HG02588 (cell line): ENCODE data around the gene GALNT11.
A peak's percentile ranks its signal among the peaks of the same experiment; 100 is the strongest.
"Not testable (repeated sequence)": the region's sequence is repeated elsewhere in the genome, so short reads cannot be mapped to it uniquely, and the experiment has no call there.

Experiments
- ATAC-seq: cut with Tn5 transposase; IDR thresholded peaks from one replicate; pipeline ENCODE4 v1.9.1; 2021; ENCODE audit warnings: mild to moderate bottlenecking, moderate library complexity; ENCODE audit not compliant: unreplicated experiment

Gene GALNT11

DNA sequence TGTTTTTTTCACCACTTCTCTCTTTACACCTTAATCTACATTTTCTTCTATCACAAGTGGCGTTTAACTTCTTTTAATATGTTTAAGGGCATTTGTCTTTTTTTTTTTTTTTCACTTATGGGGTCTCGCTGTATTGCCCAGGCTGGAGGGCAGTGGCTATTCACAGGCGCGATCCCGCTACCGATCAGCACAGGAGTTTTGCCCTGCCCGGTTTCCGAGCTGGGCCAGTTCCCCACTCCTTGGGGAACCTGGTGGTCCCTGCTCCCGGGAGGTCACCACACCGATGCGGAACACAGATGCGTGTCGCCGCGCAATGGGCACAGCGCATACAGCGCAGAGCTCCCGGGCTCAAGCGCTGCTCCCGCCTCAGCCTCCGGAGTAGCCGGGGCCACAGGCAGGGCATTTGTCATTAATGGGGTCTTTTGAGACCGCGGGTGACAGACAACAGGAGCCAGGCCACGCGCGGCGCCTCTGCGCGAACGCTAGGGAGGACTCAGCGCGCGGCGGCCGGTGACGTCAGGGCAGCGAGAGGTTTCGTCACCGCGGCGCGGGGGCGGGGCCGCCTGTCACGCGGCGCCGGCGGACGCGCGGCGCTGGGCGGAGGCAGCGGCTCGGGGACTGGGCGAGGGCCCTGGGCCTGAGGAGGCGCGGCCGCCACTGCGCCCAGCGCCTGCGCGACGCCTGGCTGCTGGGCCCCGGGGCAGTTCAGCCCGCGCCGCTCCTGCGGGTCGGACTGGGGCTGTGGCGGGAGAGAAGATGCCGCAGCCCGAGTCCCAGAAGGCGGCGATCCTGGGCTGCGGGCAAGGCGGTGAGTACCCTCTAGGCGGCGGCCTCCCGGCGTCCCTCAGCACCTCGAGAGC lies at the start of gene GALNT11:
Gene GALNT11 (plus strand): TSS at position 598 of the 860 bp plus-strand sequence. CDS start 68,554 bp downstream, outside the sequence.
- ATAC-seq: peak; percentile 95

DNA sequence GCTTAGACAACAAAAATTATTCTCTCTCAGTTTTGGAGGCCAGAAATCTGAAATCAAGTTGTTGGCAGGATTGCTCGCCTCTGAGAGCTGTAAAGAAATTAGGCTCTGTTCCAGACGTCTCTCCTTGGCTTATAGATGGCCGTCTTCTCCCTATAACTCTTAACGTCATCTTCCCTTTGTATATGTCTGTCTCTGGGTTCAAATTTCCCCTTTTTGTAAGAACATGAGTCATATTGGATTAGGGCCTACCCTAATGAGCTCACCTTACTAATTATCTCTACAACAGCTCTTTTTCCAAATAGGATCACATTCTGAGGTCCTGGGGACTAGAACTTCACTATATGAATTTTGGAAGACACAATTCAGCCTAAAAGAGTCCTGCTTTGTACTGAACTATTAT lies 46.9 kb upstream of the GALNT11 start:
- no peak for ATAC-seq

DNA sequence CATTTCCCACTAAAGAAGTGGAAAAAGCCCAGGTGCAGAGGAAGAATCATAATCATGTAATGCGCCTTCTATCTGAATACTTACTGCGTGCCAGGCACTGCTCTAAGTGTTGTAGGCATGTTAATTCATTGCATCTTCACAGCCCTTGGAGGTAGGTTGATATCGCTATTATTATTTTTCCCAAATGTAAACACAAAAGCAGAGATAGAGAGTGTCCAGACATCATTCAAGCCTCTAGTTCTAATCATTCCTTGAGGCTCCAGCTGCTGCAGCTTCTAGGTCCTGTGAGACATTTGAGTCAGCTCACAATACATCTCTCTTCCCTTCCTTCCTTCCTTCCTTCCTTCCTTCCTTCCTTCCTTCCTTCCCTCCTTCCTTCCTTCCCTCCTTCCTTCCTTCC lies 44.3 kb upstream of the GALNT11 start:
- no peak for ATAC-seq

DNA sequence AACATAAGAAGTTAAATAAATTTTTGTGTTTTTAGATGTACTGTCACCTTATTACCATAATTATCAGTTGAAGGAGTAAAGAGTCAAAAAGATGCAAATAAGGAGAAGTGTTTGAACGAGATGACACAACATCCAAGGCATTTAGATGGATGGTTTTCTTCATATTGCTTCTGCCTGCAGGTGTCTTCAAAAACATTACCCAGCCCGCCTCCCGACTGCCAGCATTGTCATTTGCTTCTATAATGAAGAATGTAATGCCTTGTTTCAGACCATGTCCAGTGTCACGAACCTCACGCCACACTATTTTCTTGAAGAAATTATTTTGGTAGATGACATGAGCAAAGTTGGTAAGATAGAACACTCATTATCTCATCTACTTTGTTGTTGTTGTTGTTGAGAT lies 42.7 kb upstream of the GALNT11 start:
- no peak for ATAC-seq

DNA sequence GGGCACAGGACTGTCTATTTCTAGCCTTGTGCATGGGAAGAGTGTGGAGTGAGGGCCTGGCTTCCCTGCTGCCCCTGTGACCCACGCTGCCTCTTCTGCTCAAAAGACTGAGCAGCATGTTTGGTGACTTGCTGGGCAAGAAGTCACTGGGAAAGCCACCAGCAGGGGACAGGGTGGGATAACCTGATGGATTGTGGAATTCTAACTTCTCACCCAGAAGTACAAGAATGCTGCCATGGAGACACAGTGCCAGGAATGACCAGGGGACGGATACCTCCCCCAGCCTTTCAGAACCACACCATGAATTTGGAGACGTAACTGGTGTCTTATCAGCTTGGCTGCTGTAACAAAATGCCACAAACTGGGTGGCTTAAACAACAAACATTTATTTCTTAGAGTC lies 40.9 kb upstream of the GALNT11 start:
- ATAC-seq: no peak

DNA sequence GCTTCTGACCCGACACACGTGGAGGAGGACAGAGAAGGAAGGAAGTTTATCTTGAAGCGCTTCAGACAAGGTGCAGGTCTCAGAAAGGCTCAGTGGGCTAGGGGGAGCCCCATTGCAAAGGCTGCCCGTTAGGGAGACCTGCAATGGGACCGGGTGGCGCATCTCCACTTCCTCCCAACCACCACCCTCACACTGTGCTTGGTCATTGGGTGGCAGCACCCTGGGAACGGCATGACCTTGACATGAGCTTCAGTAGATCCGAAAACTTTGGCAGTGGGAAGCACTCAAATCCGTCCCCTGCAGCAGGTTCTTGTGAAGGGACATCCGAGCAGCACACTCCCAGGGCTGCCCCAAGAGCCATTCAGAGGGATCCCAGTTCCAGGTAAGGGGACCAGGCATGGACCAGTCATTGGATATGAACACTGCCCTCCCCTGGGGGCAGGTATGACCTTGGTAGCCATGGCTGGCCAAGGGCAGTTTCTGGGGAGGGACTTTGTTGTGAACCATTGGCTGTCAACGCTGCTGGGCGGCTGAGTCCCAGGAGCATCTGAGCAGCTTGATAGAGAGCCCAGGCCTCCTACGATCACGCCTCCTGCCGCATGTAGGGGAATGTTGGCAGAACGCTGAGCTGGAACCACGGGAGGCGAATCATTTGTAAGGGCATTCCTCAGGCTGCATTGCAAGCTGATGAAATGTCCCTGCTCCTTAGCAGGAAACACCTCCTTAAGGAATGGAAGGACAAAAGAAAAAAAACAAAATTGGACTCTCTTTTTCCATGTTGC lies 37.5 kb upstream of the GALNT11 start:
- no peak for ATAC-seq

DNA sequence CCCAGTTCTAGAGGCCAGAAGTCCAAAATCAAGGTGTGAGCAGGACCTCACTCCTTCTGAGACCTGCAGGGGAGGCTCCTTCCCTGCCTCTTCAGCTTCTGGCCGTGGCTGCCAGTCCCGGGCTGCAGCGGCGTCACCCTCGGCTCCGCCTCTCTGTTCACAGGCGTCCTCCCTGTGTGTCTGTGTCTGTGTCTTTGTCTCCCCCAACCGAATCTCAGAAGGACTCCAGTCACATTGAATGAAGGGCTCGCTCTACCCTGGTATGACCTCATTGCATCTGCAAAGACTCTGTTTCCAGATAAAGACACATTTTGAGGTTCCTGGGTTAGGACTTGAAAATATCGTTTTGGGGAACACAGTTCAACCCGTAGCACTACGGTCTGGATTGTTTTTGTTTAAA lies 33.1 kb upstream of the GALNT11 start:
- peak; percentile 65 for ATAC-seq

DNA sequence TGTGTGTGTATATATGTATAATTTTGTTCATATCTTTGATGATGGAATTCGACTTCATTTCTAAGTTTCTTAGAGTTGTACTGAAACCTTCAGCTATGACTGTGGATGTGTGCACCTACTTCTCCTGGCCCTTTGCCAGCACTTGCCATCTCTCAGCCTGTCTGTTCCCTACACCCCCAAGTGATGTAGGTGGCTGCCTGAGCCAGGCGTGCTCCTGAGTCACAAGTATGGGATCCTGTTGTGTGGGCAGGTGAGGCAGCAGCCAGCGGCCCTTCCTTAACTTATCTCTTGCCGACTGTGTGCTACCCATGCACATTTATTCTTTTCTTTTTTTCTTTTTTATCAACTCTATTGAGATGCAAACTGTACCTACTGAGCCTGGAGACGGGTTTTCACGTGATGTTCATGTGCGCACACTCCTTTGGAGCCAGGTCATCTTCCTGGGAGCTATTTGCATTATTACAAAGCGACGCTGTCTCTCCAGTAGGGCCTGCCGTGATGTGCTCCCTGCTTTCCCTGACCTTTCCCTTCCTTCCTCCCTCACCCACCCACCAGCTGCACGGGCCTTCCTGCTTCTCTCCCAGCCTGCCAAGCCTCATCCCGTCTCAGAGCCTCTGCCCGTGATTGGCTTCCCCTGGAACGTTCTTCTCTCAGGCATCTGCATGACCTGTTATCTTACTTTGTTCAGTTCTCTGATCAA lies 31.3 kb upstream of the GALNT11 start:
- ATAC-seq: no peak

DNA sequence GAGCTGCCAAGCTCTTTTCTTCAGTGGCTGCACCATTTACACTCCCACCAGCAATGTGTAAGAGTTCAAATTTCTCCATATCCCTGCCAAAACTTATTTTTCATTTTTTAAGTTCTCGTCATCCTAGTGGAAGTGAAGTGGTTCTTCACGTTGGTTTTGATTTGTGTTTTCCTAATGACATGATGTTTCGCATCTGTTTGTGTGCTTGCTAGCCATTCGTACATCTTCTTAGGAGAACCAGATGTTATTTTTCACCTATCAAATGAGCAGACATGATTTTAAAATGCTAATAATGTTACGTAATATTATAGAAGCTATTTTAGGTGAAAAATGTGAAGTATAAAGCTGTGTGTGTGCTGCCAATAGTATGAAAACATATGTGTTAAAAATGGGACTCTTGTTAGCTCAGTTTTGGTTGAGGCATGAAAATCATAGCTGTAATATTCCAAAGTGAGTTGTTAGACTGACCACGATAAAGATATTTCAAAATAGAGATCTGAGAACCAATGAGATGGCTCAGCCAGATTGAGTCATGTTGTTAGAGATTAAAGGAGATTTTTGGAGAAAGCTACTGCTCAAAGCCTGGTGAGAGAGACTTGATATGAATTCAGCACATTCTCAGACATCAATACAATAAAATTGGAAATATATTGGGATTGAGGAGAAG lies 25.9 kb upstream of the GALNT11 start:
- no peak for ATAC-seq

DNA sequence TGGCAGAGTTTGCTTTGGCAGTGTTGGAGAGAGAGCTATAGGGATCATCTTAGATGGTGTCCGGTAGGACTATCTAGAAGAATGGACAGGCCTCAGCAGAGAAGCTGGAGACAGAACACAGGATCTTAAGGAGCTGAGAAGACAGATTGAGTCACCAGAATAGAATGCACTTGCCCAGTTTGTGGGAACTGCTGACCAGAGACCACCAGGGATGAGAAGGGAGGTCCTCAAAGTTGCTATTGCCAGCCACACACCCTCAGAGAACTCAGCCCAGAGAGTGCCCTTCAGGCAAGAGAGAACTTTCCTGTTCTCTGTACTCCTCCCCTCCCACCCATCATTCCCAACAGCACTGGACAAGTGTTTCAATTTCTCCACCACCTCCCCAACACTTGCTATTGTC lies 25.3 kb upstream of the GALNT11 start:
- ATAC-seq: no peak

DNA sequence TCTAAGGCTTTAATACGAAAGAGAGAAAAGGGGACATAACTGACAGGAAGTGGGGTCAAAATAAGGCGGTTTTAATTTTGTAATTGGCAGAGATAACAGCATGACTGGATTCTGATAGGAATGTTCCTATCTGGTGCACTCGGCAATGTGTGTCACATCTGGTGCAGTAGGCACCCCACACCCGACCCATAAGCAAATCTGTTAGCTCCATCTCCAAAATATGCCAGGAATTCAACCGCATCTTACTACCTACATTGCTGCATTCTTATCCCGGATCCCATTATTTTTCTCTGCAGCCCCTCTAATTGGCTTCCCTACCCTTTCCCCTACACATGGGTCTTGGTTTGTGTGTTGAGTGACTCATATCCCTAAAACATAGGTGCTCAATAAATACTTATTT lies 19.1 kb upstream of the GALNT11 start:
- no peak for ATAC-seq

DNA sequence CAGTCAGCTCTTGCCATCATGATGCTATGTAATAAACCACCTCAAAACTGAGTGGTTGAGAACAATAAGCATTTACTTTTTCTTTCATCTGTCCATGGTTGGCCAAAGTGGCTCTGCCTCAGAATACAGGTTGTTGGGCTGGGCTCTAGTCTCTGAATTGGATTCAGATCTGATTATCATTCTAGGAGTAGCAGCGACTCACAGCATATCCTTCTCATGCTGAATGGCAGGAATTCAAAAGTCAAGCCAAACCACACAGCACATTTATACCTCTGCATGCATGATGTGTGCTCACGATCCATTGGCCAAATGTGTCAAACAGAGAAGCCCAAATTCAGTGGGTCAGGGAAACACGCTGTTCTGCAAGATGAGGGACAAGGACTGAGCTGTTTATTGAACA lies 13.6 kb upstream of the GALNT11 start:
- no peak for ATAC-seq

DNA sequence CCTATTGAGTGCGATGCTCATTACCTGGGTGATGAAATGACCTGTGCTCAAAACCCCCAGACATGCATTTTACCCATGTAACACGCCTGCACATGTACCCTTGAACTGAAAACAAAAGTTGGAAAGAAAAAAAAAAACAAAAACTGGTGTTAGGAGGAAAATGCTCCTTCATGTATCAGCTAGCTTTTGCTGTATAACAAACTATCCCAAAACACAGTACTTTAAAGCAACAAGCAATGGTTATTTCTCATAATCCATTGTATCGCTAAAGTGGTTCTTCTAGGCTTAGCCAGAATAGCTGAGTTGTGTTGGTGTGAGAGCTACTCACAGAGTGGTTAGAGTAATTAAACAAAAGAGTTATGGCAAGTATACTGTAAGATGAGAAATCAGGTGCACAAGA lies 12.2 kb upstream of the GALNT11 start:
- ATAC-seq: no peak

DNA sequence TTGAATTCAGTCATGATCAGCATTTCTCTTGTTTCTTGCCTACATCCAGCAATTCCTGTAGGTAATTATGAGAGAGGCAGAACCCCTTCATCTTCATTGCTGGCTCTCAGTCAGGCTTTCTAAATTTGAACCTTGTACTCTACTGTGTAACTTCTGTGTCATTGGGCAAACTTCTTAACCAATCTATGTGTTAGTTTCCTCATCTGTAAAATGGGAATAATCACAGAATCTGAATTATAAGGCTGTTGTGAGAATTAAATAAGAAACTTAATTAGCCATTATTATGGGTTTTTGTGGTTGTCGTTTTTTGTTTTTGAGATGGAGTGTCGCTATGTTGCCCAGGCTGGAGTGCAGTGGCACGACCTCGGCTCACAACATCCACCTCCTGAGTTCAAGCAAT lies 11.5 kb upstream of the GALNT11 start:
- no peak for ATAC-seq

DNA sequence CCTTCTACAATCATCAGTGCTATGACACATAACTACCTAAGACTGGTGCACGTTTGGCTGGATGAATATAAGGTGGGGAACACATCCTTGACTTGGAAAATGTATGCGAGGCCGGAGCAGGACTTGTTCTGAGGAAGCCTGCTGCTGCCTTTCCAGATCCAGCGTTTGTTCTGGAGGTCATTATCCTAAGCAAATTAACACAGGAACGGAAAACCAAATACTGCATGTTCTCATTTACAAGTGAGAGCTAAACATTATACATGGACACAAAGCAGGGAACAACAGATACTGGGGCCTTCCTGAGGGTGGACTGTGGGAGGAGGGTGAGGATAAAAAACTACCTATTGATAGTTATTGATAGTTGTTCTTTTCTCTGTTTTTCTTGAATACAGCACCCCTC lies 10.8 kb upstream of the GALNT11 start:
- no peak for ATAC-seq

DNA sequence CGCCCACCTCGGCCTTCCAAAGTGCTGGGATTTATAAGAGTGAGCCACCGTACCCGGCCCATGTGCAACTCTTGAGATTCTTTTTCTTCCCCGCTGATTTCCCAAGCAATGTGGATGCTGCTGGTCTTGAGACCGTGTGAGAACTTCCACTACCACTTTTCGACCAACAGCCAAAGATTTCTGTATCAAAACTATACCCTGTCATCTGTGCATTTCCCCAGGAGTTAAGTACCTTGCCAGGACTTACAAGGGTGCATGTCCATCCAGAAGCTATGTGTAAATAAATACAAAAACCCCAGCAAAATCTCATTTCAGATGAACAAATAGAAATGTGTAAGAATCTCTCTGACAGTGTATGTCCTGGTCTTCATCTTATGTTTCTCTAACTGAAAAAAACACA lies 9.9 kb upstream of the GALNT11 start:
- no peak for ATAC-seq

DNA sequence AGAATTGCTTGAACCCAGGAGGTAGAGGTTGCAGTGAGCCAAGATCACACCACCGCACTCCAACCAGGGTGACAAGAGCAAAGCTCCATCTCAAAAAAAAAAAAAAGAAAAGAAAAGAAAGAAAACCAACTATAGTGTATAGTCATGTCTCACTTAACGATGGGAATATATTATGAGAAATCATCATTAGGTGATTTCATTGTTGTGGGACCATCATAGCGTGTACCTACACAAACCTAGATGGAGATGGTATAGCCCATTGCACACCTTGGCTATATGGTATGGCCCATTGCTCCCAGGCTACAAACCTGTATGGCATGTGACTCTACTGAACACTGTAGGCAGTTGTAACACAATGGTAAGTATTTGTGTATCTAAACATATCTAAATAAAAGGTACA lies 8.5 kb upstream of the GALNT11 start:
- no peak for ATAC-seq

DNA sequence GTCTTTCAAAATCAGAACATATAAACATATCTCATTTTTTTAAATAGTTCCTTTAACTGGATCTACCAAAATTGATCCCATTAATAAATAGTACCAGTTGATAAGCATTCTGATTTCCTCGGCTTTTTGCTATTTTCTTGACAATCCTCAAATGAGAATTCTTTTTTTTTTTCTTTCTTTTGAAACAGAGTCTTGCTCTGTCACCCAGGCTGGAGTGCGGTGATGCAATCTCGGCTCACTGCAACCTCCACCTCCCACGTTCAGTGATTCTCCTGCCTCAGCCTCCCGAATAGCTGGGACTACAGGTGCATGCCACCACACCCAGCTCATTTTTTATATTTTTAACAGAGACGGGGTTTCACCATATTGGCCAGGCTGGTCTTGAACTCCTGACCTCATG lies 7.8 kb upstream of the GALNT11 start:
- not testable (repeated sequence) for ATAC-seq

DNA sequence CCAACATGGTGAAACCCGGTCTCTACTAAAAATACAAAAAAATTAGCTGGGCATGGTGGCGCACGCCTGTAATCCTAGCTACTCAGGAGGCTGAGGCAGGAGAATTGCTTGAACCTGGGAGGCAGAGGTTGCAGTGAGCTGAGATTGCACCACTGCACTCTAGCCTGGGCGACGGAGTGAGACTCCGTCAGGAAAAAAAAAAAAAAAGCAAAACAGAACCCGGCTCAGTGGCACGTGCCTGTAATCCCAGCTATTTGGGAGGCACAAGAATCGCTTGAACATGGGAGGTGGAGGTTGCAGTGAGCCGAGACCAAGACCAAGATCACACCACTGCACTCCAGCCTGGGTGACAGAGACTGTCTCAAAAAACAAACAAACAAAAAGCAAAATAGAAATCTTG lies 3.7 kb upstream of the GALNT11 start:
- ATAC-seq: not testable (repeated sequence)

DNA sequence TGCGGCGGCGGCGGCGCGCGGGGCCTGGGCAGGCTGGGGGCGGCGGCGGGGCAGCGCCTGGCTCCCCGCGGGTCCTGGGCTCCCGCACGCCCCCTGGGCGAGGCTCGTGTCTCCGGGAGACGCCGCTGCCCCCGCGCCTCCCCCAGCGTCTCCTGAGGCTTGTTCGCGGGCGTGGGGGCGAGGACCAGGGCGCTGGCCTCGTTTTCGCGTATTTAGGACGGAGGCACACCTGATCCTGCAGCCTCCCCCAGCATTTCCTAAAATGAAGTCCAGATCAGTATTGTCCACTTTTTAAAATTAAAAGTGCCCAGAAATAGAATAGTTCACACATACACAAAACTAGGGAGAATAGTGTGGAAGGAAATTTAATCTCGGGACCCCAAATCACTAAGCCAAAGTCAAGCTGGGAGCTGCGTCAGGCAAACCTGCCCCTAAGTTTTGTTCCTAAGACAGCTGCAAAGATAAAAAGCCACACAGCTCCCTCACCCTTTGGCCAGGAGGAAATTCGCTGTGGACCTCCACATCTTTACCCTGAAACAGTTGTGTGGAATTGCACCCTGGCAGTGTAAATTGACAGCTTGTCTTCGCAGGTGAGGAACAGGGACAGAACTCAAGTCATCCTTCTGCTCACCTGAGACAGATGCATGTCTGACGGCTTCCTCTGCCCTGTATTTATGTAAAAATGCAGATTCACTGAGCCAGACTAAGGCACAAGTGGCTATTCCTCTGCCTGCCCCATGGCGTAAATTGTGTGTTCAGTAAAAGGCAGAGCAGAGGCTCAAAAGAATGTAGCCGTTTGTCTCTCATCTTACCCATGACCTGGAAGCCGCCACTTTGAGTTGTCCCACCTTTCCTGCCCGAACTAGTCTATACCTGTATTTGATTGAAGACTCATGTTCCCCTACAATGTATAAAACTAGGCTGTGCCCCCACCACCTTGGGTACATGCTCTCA lies 740 bp downstream of the GALNT11 start:
- ATAC-seq: no peak
